ENCODE data around the gene SORBS1. TPM values are rescaled to one million over a fixed set of nuclear protein-coding genes. Genes with fewer than 3 reads are reported as not detected.

SORBS1 gene
- total RNA-seq, 1 experiment from 2014 or later, result 39.9 TPM

DNA sequence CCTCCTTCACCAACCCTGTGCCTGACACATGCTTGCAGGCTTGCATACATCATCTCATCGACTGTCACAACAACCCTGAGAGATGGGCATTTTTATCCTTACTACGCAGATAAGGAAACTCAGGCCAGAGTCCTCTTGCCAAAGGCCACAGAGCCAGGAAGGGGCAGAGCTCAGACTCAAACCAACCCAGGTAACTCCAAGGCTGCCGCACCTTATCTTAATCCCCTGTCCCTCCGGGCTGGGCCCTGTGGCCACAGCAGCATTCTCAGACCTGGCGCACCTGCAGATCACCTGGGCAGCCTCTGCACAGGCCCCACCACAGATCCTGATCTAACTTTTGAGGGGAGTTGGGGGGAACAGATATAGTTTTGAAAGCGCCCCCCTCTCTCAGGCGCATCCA is 35.1 kb downstream of the SORBS1 start:
- TF ChIP-seq, protein P1, sequence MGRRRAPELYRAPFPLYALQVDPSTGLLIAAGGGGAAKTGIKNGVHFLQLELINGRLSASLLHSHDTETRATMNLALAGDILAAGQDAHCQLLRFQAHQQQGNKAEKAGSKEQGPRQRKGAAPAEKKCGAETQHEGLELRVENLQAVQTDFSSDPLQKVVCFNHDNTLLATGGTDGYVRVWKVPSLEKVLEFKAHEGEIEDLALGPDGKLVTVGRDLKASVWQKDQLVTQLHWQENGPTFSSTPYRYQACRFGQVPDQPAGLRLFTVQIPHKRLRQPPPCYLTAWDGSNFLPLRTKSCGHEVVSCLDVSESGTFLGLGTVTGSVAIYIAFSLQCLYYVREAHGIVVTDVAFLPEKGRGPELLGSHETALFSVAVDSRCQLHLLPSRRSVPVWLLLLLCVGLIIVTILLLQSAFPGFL (CRISPR knock-in tag; IDR thresholded peaks at IDR 0.05; ENCODE audit: borderline replicate concordance), result no peak
- no peak for TF ChIP-seq GABPB1 (CRISPR knock-in tag; IDR thresholded peaks at IDR 0.05)
- TF ChIP-seq, protein P2, sequence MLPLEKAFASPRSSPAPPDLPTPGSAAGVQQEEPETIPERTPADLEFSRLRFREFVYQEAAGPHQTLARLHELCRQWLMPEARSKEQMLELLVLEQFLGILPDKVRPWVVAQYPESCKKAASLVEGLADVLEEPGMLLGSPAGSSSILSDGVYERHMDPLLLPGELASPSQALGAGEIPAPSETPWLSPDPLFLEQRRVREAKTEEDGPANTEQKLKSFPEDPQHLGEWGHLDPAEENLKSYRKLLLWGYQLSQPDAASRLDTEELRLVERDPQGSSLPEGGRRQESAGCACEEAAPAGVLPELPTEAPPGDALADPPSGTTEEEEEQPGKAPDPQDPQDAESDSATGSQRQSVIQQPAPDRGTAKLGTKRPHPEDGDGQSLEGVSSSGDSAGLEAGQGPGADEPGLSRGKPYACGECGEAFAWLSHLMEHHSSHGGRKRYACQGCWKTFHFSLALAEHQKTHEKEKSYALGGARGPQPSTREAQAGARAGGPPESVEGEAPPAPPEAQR (CRISPR knock-in tag; IDR thresholded peaks at IDR 0.05), result no peak
- Mint-ChIP-seq H3K9me3 (no peaks in the 10 kb centered on the region), H3K4me1 (peaks cover 47% of the 10 kb centered on the region), H3K36me3 (no peaks in the 10 kb centered on the region), H3K27me3 (ENCODE audit: low read depth) (no peaks in the 10 kb centered on the region), H3K4me3 (no peak overlapping the region), H3K27ac (no peak overlapping the region)
- DNase-seq (ENCODE audit: low spot score) (no peak), ATAC-seq (no peak)
- ChIA-PET CTCF (interaction anchor here (1.8 kb wide), 1 partner anchor 59 kb away, joined by 7 read pairs; no protein-coding TSS in a partner anchor), POLR2A (no interaction called here)

DNA sequence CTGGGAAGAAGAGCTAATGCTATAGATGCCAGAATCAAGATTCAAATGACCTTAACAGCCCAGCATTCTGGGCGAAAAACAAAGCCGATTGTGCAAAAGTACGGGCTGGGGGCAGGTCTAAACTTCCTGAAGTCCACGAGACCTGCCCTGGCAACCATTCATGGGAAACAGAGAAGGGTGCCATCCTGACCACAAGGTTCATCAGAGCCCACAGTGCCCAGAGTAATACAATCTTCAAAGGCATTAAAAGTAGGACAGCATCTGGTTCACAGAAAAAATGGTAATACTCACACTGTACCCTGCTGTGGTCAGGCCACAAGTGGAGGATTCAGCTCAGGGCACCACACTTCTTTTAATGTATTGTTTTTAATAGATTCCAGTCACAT is 36.1 kb downstream of the SORBS1 start:
- Mint-ChIP-seq H3K27me3 (ENCODE audit: low read depth) (no peaks in the 10 kb centered on the region), H3K27ac (no peak overlapping the region), H3K4me3 (no peak overlapping the region), H3K36me3 (no peaks in the 10 kb centered on the region), H3K4me1 (peaks cover 40% of the 10 kb centered on the region), H3K9me3 (no peaks in the 10 kb centered on the region)
- ATAC-seq (no peak), DNase-seq (ENCODE audit: low spot score) (no peak)
- TF ChIP-seq ZNF396 (CRISPR knock-in tag; IDR thresholded peaks at IDR 0.05; ENCODE audit: borderline replicate concordance) (no peak), ZNF423 (CRISPR knock-in tag; IDR thresholded peaks at IDR 0.05) (no peak), TEAD1 (CRISPR knock-in tag; IDR thresholded peaks at IDR 0.05) (no peak), CREB1 (CRISPR knock-in tag; IDR thresholded peaks at IDR 0.05) (no peak), SOX15 (CRISPR knock-in tag; IDR thresholded peaks at IDR 0.05) (no peak), ZNF317 (CRISPR knock-in tag; IDR thresholded peaks at IDR 0.05; ENCODE audit: borderline replicate concordance, low read depth) (no peak), PRRX2 (CRISPR knock-in tag; IDR thresholded peaks at IDR 0.05) (no peak), OVOL2 (CRISPR knock-in tag; IDR thresholded peaks at IDR 0.05; ENCODE audit: borderline replicate concordance) (no peak)
- TF ChIP-seq, protein P3, sequence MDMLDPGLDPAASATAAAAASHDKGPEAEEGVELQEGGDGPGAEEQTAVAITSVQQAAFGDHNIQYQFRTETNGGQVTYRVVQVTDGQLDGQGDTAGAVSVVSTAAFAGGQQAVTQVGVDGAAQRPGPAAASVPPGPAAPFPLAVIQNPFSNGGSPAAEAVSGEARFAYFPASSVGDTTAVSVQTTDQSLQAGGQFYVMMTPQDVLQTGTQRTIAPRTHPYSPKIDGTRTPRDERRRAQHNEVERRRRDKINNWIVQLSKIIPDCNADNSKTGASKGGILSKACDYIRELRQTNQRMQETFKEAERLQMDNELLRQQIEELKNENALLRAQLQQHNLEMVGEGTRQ (CRISPR knock-in tag; IDR thresholded peaks at IDR 0.05), result no peak
- TF ChIP-seq, protein P4, sequence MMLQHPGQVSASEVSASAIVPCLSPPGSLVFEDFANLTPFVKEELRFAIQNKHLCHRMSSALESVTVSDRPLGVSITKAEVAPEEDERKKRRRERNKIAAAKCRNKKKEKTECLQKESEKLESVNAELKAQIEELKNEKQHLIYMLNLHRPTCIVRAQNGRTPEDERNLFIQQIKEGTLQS (CRISPR knock-in tag; conservative IDR thresholded peaks at IDR 0.05), result no peak
- CTCF ChIA-PET, result interaction anchor here (1.8 kb wide), 1 partner anchor 58 kb away, joined by 7 read pairs; no protein-coding TSS in a partner anchor
- POLR2A ChIA-PET, result interaction anchor here (0.5 kb wide), 1 partner anchor 12 kb away, joined by 3 read pairs; no protein-coding TSS in a partner anchor

DNA sequence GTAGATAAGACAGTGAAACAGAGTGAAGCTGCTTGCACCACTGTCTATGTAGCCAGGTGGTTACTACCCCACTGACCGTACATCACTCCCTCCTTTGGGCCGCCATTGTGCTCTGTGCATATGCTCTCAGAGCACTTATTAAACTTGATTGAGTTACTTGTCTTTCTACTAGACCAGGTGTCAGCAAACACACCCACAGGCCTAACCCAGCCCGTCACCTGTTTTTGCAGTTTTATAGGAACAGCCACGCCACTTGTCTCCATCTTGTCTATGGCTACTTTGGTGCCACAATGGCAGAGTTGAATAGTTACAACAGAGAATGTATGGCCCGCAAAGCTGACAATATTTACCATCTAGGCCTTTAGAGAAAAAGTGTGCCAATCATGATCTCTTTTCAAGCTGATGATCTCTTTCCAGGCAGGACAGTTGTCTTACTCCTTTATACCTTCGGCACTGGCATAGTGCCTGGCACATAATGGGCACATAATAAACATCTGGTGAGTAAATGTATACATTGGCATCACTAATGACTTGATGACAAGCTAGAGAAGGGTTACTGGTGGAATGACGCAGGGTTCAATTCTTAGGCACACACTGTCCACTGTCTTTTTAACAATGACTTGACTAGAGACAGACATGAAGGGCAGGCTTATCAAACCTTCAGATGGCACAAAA is 36.7 kb downstream of the SORBS1 start:
- ChIA-PET POLR2A (no interaction called here), CTCF (interaction anchor here (1.8 kb wide), 1 partner anchor 57 kb away, joined by 7 read pairs; no protein-coding TSS in a partner anchor)
- H3K9me3 Mint-ChIP-seq, result no peaks in the 10 kb centered on the region
- TF ChIP-seq, protein P5, sequence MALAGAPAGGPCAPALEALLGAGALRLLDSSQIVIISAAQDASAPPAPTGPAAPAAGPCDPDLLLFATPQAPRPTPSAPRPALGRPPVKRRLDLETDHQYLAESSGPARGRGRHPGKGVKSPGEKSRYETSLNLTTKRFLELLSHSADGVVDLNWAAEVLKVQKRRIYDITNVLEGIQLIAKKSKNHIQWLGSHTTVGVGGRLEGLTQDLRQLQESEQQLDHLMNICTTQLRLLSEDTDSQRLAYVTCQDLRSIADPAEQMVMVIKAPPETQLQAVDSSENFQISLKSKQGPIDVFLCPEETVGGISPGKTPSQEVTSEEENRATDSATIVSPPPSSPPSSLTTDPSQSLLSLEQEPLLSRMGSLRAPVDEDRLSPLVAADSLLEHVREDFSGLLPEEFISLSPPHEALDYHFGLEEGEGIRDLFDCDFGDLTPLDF (CRISPR knock-in tag; IDR thresholded peaks at IDR 0.05), result no peak
- TF ChIP-seq, protein P6, sequence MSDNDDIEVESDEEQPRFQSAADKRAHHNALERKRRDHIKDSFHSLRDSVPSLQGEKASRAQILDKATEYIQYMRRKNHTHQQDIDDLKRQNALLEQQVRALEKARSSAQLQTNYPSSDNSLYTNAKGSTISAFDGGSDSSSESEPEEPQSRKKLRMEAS (CRISPR knock-in tag; IDR thresholded peaks at IDR 0.05), result no peak
- TF ChIP-seq, protein P7, sequence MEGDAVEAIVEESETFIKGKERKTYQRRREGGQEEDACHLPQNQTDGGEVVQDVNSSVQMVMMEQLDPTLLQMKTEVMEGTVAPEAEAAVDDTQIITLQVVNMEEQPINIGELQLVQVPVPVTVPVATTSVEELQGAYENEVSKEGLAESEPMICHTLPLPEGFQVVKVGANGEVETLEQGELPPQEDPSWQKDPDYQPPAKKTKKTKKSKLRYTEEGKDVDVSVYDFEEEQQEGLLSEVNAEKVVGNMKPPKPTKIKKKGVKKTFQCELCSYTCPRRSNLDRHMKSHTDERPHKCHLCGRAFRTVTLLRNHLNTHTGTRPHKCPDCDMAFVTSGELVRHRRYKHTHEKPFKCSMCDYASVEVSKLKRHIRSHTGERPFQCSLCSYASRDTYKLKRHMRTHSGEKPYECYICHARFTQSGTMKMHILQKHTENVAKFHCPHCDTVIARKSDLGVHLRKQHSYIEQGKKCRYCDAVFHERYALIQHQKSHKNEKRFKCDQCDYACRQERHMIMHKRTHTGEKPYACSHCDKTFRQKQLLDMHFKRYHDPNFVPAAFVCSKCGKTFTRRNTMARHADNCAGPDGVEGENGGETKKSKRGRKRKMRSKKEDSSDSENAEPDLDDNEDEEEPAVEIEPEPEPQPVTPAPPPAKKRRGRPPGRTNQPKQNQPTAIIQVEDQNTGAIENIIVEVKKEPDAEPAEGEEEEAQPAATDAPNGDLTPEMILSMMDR (IDR thresholded peaks at IDR 0.05), result no peak
- TF ChIP-seq NR1H2 (CRISPR knock-in tag; IDR thresholded peaks at IDR 0.05), result no peak
- TF ChIP-seq ETV6 (CRISPR knock-in tag; IDR thresholded peaks at IDR 0.05), result no peak
- TF ChIP-seq IRF2 (CRISPR knock-in tag; IDR thresholded peaks at IDR 0.05; ENCODE audit: borderline replicate concordance, low read depth), result no peak
- no peak for TF ChIP-seq NR3C1 (CRISPR knock-in tag; conservative IDR thresholded peaks at IDR 0.05; ENCODE audit: low read depth)
- TF ChIP-seq MYBL2 (CRISPR knock-in tag; IDR thresholded peaks at IDR 0.05), result no peak
- TF ChIP-seq GRHL2 (CRISPR knock-in tag; IDR thresholded peaks at IDR 0.05; ENCODE audit: insufficient replicate concordance, severe bottlenecking), result no peak
- no peak for TF ChIP-seq ZNF263 (CRISPR knock-in tag; IDR thresholded peaks at IDR 0.05; ENCODE audit: low read depth)
- TF ChIP-seq TEAD1 (CRISPR knock-in tag; IDR thresholded peaks at IDR 0.05), result no peak
- no peak for TF ChIP-seq FOXP1 (CRISPR knock-in tag; IDR thresholded peaks at IDR 0.05; ENCODE audit: borderline replicate concordance)
- TF ChIP-seq MXD4 (CRISPR knock-in tag; IDR thresholded peaks at IDR 0.05; ENCODE audit: borderline replicate concordance), result no peak
- no peak for ATAC-seq
- no peak overlapping the region for H3K27ac Mint-ChIP-seq
- H3K27me3 Mint-ChIP-seq (ENCODE audit: low read depth), result no peaks in the 10 kb centered on the region
- peaks cover 42% of the 10 kb centered on the region for H3K4me1 Mint-ChIP-seq
- no peak overlapping the region for H3K4me3 Mint-ChIP-seq
- H3K36me3 Mint-ChIP-seq, result no peaks in the 10 kb centered on the region
- DNase-seq (ENCODE audit: low spot score), result no peak

All from WTC11 (cell line).